SH-SY5Y (cell line): ENCODE measurements around the gene PKNOX2.

ENCODE experiments used
- GATA2 ChIP-seq: IDR thresholded peaks from 2 replicates; pipeline ENCODE4 v1.6.1; 2011; ENCODE audit warnings: mild to moderate bottlenecking, low read depth, low read length
- GATA3 ChIP-seq: IDR thresholded peaks from 2 replicates; pipeline ENCODE4 v1.6.1; 2011; ENCODE audit warnings: low read depth, mild to moderate bottlenecking, low read length, moderate library complexity

PKNOX2 gene

DNA sequence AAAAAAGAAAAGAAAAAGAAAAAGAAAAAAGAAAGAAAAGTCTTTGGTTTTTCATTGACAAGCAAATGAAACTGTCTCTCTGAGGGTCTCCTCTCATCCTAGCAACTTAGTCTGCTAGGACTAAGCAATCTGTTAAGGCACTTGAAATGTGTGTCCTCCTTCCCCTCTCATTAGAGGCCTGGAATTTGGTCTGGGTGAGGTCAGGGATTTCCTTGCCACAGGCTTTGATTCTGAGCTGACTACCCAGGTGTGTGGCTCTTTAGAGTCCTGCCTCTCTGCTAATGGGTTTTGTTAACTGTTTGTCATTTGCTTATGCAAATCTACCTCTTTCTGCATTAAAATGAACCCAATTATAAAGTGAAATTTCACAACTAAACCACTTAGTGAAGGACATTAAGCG, 18.3 kb upstream of the PKNOX2 start:
- TF ChIP-seq GATA2 = no peak
- no peak for TF ChIP-seq GATA3

DNA sequence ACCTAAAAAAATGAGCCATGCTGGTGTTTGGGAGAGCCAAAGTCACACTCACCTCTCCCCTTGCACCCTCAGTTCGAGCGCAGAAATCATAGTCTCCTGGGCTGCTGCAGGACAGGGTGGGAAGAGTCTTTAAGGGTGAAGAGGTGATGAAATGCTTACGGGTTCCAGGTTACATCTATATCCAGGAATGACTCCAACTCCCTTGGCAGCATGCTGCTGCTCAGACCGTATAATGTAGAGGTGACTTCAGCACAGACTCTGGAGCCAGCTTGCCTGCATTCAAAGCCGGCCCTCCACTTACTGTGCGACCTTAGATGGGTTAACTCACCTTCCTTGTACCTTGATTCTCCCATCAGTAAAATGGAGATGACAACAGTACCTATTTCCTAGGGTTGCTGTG, 17.3 kb upstream of the PKNOX2 start:
- TF ChIP-seq GATA3 (no peak), GATA2 (no peak)

DNA sequence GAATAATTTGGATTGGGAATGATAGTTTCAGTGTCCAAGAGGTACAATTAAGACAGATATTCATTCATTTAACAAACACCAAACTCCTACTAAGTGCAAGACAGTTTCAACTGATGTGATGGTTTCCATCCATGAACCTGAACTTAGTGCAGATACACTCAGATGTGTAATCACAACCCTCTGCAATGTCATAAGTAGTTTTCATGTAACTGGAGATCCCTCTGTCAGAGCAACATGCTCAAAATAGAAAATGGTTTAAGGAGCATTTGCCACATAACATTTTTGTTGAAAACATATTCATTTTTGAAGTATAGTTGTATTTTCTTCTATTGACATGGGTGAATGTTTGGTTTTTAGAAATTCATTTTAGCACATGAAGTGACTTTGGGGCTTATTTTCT, 16.5 kb upstream of the PKNOX2 start:
- TF ChIP-seq GATA3 (no peak), GATA2 (no peak)

DNA sequence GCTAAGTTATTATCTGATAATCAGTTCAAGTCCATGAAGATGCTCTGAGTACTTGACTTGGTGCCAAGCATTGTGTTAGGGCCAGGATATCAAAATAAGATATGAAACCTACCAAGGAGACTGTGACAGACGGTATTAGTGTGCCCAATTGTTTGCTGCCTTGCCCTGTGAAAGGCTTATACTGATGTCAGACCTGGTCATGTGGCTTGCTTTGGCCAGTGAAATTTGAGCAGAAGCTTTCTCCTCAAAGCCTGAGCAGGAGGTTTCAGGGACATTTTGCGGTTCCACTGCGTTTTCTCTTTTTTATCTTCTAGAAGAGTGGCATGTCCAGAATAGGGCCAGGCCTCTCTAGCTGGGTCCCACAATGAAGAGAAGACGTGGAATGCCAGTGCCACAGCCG, 15.8 kb upstream of the PKNOX2 start:
- TF ChIP-seq GATA2 = no peak
- no peak for TF ChIP-seq GATA3

DNA sequence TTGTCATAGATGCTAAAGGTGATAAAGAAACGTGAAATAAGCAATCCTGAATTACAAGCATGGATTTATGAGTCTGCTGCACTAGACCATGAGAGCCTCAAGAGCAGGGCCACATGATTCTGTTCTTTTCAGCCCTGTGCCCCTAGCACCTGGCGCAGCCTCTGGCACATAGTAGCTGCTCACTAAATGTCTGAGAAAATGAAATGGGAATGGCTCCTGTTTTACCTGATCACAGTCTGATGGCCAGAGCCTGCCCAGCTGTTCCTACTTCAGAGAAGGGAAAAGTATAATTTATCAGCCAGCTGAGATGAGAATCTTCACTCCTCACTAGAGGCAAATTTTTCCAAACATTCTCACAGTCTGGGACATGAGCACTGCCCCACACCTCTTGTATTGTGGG, 10.7 kb upstream of the PKNOX2 start:
- TF ChIP-seq GATA2 (no peak), GATA3 (no peak)

DNA sequence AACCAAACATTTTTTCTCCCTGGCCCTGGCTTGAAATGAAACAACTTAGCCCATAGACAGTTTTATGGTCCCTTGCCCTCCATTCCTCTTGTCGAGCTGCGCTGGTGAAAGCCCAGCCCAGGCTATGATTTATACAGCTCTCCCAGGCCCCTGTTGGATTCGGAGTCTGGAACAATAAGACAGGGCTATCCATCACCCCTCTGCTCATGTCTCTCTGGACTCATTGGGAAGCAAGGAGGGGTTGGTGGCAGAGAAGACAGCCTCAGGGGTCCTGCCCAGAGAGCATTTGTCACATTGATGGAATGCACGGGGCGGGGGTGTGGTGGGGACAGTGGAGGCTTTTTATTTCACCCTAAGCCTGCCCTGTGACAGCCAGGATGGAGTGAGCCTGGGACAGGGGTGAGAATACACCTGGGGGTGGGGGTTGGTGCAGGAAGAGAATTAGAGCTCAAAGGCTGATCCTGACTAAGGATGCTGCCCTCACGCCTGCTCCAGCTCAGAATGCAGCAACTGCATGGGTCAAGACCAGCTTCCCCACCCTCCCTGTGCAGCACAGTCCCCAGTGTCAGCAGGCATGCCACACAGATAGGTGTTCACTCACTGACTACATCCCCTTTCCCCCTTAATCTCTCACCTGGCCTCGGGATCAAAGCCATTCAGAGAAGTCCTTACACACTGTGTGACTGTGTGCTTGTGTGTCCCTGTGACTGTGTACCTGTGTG, 10.0 kb upstream of the PKNOX2 start:
- TF ChIP-seq GATA2 (no peak), GATA3 (no peak)

DNA sequence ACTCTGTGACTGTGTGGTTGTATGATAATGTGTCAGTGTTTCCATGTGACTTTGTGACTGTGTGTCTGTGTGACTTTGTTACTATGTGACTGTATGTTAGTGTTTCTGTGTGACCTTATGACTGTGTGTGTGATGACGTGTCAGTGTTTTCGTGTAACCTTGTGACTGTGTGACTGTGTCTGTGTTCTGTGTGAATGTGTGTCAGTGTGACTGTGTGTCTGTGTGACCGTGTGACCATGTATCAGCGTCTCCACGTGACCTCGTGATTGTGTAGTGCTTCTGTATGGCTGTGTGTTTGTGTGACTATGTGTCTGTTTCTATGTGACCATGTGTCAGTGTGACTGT, 9.5 kb upstream of the PKNOX2 start:
- TF ChIP-seq GATA3 (no peak), GATA2 (no peak)

DNA sequence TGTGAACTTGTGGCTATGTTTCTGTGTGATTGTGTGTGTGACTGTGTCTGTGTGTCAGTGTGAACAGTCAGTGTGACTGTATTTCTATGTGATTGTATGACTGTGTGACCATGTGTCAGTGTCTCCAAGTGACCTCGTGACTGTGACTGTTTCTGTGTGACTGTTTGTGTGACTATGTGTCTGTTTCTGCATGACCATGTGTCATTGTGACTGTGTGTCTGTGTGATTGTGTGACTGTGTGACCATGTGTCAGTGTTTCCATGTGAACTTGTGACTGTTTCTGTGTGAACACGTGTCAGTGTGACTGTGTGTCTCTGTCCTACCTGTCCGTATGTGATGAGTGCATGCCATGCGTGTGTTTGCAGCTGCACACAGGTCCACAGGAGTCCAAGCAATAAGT, 8.8 kb upstream of the PKNOX2 start:
- no peak for TF ChIP-seq GATA3
- no peak for TF ChIP-seq GATA2

DNA sequence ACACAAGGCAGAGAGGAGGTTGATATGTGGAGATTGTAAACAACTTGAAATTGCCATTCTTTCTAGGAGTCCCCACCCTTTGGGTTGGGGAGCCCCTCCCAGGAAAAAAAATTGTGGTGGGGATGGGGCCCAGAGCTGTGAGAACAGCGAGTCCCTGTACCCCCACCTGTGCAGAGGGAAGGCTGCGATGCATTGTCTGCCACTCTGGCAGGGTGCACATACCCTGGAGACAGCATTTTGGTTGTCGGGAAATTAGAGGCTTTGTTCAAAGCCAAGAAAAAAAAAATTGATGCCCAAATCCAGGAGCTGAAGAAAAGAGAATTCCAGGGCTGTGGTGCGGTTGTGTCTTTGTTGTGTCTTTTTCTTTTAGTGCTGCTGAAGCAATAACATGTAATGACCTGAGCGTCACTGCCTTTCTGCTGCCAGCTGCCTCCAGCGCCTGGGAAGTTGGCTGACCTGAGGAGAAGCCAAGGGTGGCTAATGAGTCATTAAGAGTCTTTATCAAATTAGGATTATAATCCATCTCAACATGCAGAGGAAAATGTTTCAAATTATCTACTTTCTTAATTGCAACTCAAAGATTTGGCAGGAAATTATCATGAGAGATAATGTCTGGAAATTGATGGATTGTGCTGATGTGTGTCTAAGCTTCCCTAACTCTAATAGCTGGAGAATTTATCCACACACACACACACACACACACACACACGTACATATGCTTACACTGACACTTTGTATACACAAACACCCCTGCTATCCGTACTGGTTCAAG, 8.0 kb upstream of the PKNOX2 start:
- no peak for TF ChIP-seq GATA2
- TF ChIP-seq GATA3 = no peak

DNA sequence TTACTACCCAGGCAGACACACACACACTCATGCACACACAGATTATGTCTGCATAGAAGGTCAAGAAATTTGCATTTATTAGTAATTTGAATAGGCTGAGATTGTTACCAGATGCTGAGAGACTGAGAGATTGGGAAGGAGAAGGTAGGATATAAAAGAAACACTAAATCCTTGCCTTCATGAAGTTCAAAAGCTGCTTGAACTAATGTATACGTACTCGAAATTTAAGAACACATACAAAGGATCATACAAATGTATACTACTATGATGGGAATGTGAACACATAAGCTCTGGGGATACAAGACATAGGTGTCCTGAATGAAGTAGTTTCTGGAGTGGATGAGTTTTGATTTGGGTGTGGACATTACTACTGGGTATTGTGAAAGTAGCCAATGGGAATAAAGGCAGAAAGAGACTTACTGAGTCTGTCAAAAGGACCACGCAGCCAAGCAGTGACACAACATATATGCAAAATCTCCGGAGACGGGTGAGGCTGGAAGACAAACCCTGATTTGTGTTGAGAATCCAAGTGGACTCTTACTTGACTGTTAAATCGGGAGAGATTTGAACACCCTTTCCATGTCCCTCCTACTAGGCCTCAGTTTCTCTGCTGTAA, 7.3 kb upstream of the PKNOX2 start:
- TF ChIP-seq GATA3 (no peak), GATA2 (no peak)

DNA sequence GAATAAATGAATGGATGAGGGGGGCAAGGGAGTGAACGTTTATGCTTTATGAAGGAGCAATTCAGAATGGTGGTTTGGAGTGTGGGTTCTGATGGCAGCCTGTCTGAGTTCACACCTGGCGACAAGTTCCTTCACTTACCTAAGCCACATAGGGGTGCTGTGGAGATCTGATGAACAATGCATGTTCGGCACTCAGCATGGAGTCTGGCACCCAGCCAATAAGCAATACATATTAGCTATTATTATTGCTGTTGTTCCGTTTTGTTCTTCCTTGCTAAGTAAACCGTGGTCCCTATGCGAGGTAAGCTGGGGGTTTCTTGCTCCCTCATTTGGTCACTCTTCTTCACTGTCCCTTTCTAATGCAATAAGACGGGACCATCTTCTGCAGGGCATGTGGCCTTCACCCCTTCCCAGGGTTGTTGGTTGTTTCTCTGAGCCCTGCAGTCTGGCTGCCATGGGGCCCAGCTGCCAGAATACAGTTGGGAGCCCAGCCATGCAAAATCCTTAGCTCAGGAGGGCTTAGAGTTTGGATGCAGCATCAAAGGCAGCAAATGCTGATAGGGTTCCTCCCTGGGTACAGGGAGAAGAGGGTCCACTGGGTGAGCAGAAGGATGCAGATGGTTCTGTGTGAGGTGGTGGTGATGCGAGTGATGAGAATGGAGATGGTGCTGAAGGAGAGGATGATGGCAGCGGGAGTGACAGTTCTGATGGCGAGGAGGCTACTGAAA, 6.4 kb upstream of the PKNOX2 start:
- TF ChIP-seq GATA2 = no peak
- TF ChIP-seq GATA3 = no peak

DNA sequence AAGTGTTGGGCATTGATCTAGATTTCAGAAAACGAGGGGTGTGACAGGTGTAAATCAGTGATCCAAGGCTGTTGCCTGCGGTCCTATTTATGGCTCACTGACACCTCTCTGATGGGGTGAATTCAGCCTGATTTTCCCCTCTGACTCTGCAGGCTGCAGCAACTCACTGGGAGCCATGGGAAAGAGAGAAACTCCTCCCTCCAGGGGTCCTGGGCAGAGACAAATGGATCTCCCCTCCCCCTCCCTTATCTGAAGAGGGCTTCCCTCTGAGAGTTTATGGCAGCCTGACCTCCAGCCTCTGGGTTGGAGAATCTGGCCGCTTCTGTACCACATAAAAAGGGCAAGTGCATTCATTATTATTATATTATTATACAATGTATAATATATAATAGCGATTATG, 1.8 kb upstream of the PKNOX2 start:
- no peak for TF ChIP-seq GATA3
- TF ChIP-seq GATA2 = no peak

DNA sequence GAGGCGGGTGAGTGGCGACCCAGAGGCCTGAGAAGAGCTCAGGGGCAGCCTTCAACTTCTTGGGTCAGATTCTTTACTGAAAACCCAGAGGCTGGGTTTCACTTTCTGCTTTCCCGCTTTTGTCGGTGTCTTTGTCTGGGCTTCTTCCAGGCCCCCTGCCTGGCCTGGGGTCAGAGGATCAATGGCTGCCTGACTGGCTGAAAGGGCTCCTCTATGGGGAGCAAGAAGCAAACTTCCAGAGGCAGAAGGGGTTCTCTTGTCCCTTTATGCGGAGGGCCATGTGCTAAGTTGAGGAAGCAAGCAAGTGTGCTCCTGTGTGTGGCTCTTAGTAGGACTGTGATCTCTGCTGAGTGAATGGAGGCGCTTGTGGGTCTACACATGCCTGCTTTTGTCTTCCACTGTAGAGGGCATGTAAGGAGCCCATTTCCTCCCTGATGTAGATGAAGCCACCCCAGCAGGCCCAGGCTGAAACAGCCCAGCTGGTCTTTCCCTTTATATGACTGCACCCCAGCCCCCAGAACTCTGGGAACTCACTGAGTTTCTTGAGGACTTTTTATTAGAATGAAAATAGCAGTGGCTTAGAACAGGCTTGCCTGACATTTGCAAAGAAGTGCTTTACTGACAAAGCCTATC, 1.0 kb upstream of the PKNOX2 start:
- TF ChIP-seq GATA2 (no peak), GATA3 (no peak)

DNA sequence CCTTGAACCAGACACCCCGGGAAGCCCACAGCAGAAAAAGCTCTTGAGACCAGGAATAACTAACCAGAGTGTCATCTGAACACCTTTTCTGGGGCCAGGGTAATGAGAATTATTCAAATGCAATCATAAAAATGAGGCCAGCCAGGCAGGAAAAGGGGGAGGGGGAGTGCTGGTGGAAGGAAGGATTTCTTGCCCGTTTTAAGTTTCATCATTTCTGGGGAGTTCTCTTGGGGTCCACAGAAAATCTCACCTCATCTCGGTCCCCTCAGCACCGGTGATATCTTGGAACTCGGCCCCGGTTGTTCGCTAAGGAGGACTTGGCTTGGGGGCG, 495 bp upstream of the PKNOX2 start:
- no peak for TF ChIP-seq GATA2
- no peak for TF ChIP-seq GATA3
